BJ (cell line): ENCODE measurements around the gene CD22. TPM values are rescaled to one million over a fixed set of nuclear protein-coding genes. Genes with fewer than 3 reads are reported as not detected.

Source experiments
- CTCF ChIA-PET: fragments of 350-600 bp; formaldehyde crosslinking; extraction: SDS; loops from one replicate; lab custom pipeline; 2021; ENCODE audit warnings: antibody characterized with exemption, inconsistent platforms; lab: Yijun Ruan, JAX
- POLR2A ChIA-PET: fragments of 300-600 bp; sonication (Branson Sonifier 250); formaldehyde crosslinking; extraction: SDS; loops from one replicate; lab custom pipeline; 2021; ENCODE audit warnings: antibody characterized with exemption; lab: Charles Lee
- DNase-seq: peaks from one replicate; pipeline ENCODE4 v3.0.0-alpha.2; 2011; ENCODE audit warnings: low read depth
- H3K27me3 ChIP-seq: 2 replicates; pipeline ENCODE4 v1.6.0; 2011; ENCODE audit warnings: low read length; ENCODE audit not compliant: control insufficient read depth, insufficient read depth
- H3K36me3 ChIP-seq: 2 replicates; pipeline ENCODE4 v1.5.1; 2011; ENCODE audit warnings: low read length; ENCODE audit not compliant: control insufficient read depth, insufficient read depth
- H3K4me3 ChIP-seq: 2 replicates; pipeline ENCODE4 v1.5.1; 2011; ENCODE audit warnings: low read depth, mild to moderate bottlenecking, control low read depth, low read length
- CTCF ChIP-seq: IDR thresholded peaks from 2 replicates; pipeline ENCODE4 v1.5.1; 2011; ENCODE audit warnings: low read depth, mild to moderate bottlenecking, control low read depth, inconsistent platforms, low read length, moderate library complexity; ENCODE audit not compliant: insufficient read depth
- polyA plus RNA-seq: library from polyadenylated mRNA; depleted of rRNA; stranded (reverse); fragments of >200 nt; gene quantifications from 2 replicates; pipeline ENCODE4 v1.2.3, GENCODE V29; 2011

The CD22 gene
- polyA plus RNA-seq, 1 experiment: not detected

- no peaks in the 10 kb centered on the region for H3K36me3 ChIP-seq
- ChIA-PET CTCF (interaction anchor here (0.9 to 3.7 kb wide), 2 partner anchors 10 to 38 kb away, joined by 4 to 18 read pairs; no protein-coding TSS in a partner anchor), POLR2A (no interaction called here)
- H3K4me3 ChIP-seq: no peak overlapping the region
- no peak for DNase-seq
- no peaks in the 10 kb centered on the region; the same call in none of the 2 replicates for H3K27me3 ChIP-seq
- TF ChIP-seq CTCF: no peak
Observed at GRCh38 chr19:35363001-35363590, 34.1 kb downstream of the CD22 start.

DNA sequence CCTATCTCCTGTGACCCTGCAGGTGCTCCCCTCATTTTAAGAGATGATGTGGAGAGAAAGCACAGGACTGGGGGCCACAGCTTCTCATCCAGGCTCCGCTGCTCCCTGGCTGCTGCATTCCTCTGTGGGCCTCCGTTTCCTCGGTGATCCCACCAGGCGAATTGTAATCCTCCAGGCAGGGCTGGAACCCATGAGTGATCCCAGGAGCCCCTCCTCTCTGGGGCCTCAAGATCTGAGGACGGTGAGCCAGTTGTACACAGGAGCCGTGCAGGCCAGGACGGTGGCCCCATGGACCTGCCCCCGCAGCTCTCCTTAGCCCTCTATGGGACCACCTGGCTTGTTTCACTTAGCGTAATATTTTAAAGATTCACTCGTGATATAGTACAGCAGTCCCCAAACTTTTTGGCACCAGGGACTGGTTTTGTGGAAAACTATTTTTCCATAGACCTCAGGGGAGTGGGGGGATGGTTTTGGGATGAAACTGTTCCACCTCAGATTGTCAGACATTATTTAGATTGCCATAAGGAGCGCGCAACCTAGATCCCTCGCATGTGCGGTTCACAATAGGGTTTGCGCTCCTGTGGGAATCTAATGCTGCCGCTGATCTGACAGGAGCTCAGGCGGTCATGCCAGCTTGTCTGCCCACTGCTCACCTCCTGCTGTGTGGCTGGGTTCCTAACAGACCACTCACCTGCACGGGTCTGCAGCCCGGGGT, 34.9 kb downstream of the CD22 start:
- POLR2A ChIA-PET: no interaction called here
- CTCF ChIA-PET: interaction anchor here (0.9 to 3.7 kb wide), 2 partner anchors 10 to 37 kb away, joined by 4 to 18 read pairs; no protein-coding TSS in a partner anchor
- Histone ChIP-seq H3K27me3 (no peaks in the 10 kb centered on the region; the same call in none of the 2 replicates), H3K4me3 (no peak overlapping the region), H3K36me3 (no peaks in the 10 kb centered on the region)
- TF ChIP-seq CTCF: no peak
- no peak for DNase-seq

DNA sequence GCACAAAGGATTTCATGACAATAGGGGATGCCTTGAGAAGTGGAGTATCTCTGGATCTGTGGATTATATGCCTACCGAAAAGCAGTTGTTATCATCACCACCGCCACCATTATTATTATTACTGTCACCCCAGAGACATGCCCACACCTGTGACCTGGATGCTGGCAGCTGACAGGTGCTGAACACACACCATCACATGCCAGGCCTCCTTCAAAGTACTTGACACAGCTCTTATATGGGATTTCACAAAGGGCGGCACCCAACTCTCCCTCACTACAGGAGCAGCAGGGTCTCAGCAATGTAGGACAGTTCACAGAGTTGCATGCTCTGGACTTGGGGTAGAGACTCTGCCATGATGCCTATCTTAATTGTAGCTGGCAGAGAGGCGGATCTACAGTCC, 36.3 kb downstream of the CD22 start:
- POLR2A ChIA-PET: no interaction called here
- no peak for TF ChIP-seq CTCF

GRCh38 chr19:35368378-35368777, 39.4 kb downstream of the CD22 start:
- no peak for DNase-seq
- ChIA-PET POLR2A (no interaction called here), CTCF (no interaction called here)
- Histone ChIP-seq H3K4me3 (no peak overlapping the region), H3K36me3 (no peaks in the 10 kb centered on the region), H3K27me3 (no peaks in the 10 kb centered on the region; the same call in none of the 2 replicates)
- no peak for TF ChIP-seq CTCF

More for the DNA sequence above, 36.3 kb downstream of the CD22 start:
- no peak overlapping the region for H3K4me3 ChIP-seq
- no peaks in the 10 kb centered on the region for H3K36me3 ChIP-seq
- CTCF ChIA-PET: interaction anchor here (0.9 to 3.7 kb wide), 3 partner anchors 12 to 145 kb away, joined by 3 to 18 read pairs (median 4); no protein-coding TSS in a partner anchor
- no peaks in the 10 kb centered on the region; the same call in none of the 2 replicates for H3K27me3 ChIP-seq
- no peak for DNase-seq

- no peak for DNase-seq
- Histone ChIP-seq H3K4me3 (no peak overlapping the region), H3K36me3 (no peaks in the 10 kb centered on the region), H3K27me3 (no peaks in the 10 kb centered on the region; the same call in none of the 2 replicates)
- POLR2A ChIA-PET: no interaction called here
- no peak for TF ChIP-seq CTCF
- CTCF ChIA-PET: no interaction called here
Observed at GRCh38 chr19:35369522-35369921, 40.5 kb downstream of the CD22 start.
